Activated naive CD8-positive, alpha-beta T cell treated with anti-CD3 and anti-CD28 coated beads, Interleukin-2, amount 50 U/mL, for 24 hours (primary cell): ENCODE data around the gene PREPL.

ENCODE experiments used
- ATAC-seq: fragments of 150-1000 bp; cut with Tn5 transposase; one replicate; pipeline ENCODE4 v1.10.0; 2021
- DNase-seq: peaks from one replicate; pipeline ENCODE4 v3.0.0; 2021
- H3K27ac Mint-ChIP-seq: one replicate; pipeline ENCODE4 v1.8.0; 2021; ENCODE audit warnings: mild to moderate bottlenecking, mixed read lengths
- H3K27me3 Mint-ChIP-seq: one replicate; pipeline ENCODE4 v1.8.0; 2021; ENCODE audit warnings: mixed read lengths
- H3K36me3 Mint-ChIP-seq: one replicate; pipeline ENCODE4 v1.8.0; 2021; ENCODE audit warnings: low read depth, mixed read lengths
- H3K4me1 Mint-ChIP-seq: one replicate; pipeline ENCODE4 v1.8.0; 2021; ENCODE audit warnings: mixed read lengths
- H3K4me3 Mint-ChIP-seq: one replicate; pipeline ENCODE4 v1.8.0; 2021; ENCODE audit warnings: mild to moderate bottlenecking, moderate library complexity, mixed read lengths
- H3K9me3 Mint-ChIP-seq: one replicate; pipeline ENCODE4 v1.8.0; 2021; ENCODE audit warnings: mixed read lengths

The PREPL gene

DNA sequence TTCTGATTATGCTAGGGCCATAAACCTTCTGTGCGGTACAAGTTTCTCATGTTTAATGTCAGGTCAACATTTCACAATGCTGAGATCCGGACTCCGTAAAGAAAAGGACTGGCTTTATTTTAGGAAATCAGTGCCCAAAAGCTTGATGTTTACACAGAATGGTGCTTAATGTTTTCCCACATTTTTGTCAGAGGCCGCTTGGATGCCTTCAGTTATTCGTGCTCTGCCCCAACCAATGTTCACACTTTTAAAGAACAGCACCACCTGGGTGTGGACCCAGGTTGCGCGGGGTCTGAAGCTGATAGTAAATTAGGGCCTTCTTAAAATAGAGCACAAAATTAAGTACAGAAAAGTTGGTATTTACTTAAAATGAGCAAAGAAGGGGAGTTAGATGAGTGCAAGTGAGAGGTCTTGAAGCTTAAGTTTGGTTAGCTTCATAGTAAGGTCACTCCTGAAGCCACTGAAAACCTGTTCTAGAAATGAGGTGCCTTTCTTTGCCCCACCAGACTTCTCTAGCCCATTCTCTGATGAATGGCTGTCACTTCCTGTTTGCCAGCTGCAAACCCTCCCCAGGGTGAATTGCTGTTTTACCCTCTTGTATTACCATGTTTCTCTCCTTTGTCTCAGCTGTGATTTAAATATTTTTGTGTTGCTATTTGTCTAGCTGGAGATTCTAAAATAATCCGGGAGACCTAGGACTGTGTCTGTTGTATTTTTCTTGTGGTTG lies 65.5 kb downstream of the PREPL start:
- Mint-ChIP-seq H3K4me3 (no peak overlapping the region), H3K4me1 (peaks cover 8% of the 10 kb centered on the region), H3K27ac (no peak overlapping the region), H3K36me3 (no peaks in the 10 kb centered on the region), H3K9me3 (no peaks in the 10 kb centered on the region), H3K27me3 (peaks cover 11% of the 10 kb centered on the region)
- DNase-seq = peak; percentile 3
- ATAC-seq = no peak

DNA sequence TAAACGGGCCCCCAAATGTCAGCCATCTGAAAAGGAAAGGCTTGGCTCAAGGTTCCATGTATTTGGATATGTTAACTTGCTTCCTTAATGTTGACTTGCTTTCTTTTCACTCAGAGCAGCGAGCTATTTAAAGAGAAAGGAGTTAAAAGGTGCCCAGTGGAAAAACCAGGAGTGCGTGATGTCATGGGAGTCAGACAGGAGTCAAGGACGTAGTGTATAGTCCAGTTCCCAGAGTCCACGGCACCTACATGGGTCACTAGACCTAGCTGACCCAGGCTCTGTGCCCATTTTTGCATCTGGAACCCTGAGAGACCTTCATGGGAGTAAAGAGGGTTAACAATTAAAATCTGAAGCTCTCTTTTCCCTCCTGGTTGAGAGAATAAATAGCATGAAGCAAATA lies 66.2 kb downstream of the PREPL start:
- no peak for DNase-seq
- Mint-ChIP-seq H3K27me3 (peaks cover 11% of the 10 kb centered on the region), H3K36me3 (no peaks in the 10 kb centered on the region), H3K4me3 (no peak overlapping the region), H3K4me1 (peaks cover 8% of the 10 kb centered on the region), H3K27ac (no peak overlapping the region), H3K9me3 (no peaks in the 10 kb centered on the region)
- ATAC-seq = no peak

DNA sequence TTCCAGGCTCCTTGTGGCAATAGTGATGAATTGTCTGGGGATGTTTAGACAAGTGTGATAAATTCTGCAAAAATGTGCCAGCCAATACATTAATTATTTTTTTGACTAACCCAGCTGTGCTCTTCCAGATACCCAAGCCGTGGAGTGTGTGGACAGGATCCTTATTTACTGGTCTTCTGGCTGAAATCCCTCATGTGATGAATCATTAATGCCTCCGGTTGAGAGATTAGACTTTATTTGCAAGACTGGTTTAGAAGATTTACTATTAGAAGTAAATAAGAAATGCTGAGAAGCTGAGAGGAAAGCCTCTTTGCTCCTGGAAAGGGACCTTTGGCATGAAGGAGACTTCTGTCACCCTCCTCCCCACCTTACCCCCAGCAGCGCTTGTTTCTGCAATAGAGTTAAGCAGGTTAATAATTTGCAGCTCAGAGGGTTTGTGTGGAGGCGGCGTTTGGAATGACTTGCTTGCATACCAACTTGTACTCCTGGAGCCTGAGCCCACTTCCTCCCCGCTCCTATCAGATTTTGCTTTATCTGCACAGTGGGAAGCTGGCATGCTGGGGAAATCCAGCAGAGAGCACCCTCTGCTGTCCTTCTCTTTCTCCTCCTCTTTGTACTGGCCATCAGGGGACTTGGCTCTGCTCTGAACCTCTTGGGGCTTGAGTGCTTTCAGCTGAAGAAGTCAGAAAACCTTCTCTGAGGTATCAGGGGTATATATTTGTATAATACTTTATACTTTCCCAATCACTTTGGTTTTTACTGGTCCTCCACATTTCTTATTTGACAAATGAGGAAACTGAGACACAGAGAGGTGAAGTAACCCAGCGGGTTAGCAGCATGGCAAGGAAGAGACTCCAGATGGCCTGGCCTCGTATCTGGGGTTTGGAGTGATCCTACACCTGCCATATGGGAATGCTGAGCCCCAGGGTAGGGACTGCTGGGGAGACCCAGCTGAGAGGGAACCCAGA lies 69.7 kb downstream of the PREPL start:
- no peak for DNase-seq
- peaks cover 8% of the 10 kb centered on the region for H3K27me3 Mint-ChIP-seq
- peaks cover 5% of the 10 kb centered on the region for H3K4me1 Mint-ChIP-seq
- H3K36me3 Mint-ChIP-seq = no peaks in the 10 kb centered on the region
- no peak overlapping the region for H3K4me3 Mint-ChIP-seq
- no peak for ATAC-seq
- no peak overlapping the region for H3K27ac Mint-ChIP-seq
- no peaks in the 10 kb centered on the region for H3K9me3 Mint-ChIP-seq

DNA sequence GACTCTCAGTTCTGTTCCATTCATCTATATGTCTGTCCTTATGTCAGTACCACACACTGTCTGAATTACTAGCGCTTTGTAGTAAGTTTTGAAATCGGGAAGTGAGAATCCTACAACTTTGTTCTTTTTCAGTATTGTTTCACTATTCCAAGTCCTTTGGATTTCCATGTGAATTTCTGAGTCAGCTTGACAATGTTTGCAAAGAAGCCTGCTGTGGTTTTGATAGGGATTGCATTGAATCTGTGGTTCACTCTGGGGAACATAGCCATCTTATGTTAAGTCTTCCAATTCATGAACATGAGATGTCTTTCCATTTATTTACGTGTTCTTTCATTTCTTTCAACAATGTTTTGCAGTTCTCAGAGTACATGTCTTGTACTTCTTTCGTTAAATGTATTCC lies 71.0 kb downstream of the PREPL start:
- no peak overlapping the region for H3K27ac Mint-ChIP-seq
- ATAC-seq = no peak
- DNase-seq = no peak

DNA sequence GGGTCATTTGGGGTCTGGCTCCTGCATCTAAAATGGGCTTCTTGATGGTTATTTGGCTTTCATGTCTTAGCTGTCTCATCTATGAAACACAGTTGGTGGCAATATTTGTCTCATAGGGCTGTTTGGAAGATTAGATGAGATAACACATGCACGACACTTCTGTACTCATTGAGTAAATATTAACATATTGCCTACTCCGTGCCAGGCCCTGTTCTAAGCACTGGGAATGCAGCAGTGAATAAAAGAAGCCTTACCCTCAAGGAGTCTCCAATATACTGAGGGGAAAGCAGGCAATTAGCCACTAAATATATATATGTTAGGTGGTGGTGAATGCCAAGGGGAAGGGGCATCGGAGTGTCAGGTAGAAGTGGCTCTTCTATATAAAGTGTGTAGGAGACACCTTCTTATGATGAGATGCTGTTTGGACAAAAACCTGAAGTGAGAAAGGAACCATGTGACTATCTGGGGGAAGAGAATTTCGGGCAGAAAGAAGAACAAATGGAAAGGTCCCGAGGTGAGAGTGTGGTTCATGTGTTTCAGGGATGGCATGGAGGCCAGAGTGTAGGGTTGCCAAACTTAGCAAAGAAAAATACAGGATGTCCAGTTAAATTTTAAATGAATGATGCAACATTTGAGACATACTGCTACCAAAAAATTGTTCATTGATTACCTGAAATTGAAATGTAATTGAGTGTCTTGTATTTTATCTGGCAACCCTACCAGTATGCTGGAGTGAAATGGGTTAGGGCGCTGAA lies 74.2 kb downstream of the PREPL start:
- Mint-ChIP-seq H3K27me3 (peaks cover 3% of the 10 kb centered on the region), H3K4me1 (no peaks in the 10 kb centered on the region), H3K36me3 (no peaks in the 10 kb centered on the region), H3K9me3 (no peaks in the 10 kb centered on the region), H3K27ac (no peak overlapping the region), H3K4me3 (no peak overlapping the region)
- DNase-seq (no peak), ATAC-seq (no peak)

More for the DNA sequence above, 71.0 kb downstream of the PREPL start:
- Mint-ChIP-seq H3K4me3 (no peak overlapping the region), H3K9me3 (no peaks in the 10 kb centered on the region), H3K27me3 (peaks cover 8% of the 10 kb centered on the region), H3K4me1 (no peaks in the 10 kb centered on the region), H3K36me3 (no peaks in the 10 kb centered on the region)

DNA sequence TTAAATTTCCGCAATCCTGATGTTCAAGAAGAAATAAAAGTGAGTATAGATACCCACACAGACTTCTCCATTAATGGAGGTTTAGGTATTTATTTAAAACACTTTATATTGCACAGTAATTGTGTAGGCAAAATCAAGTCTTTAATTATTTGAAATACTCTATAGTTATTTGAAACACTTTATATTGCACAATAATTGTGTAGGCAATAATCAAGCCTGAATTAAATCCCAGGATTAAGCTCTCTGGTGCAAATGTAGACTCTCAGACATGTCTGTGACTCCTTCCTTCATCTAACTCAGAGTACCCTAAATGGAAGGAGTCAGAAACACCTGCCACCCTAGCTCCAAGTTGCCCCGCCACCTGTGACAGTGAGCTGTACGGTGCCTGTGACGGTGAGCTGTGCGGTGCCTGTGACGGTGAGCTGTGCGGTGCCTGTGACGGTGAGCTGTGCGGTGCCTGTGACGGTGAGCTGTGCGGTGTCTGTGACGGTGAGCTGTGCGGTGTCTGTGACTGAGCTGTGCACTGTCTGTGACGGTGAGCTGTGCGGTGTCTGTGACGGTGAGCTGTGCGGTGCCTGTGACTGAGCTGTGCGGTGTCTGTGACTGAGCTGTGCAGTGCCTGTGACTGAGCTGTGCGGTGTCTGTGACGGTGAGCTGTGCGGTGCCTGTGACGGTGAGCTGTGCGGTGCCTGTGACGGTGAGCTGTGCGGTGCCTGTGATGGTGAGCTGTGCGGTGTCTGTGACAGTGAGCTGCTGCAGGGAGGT lies 75.0 kb downstream of the PREPL start:
- Mint-ChIP-seq H3K36me3 (no peaks in the 10 kb centered on the region), H3K27me3 (peaks cover 3% of the 10 kb centered on the region), H3K9me3 (no peaks in the 10 kb centered on the region), H3K4me1 (no peaks in the 10 kb centered on the region), H3K27ac (no peak overlapping the region), H3K4me3 (no peak overlapping the region)
- DNase-seq = no peak
- ATAC-seq = no peak

DNA sequence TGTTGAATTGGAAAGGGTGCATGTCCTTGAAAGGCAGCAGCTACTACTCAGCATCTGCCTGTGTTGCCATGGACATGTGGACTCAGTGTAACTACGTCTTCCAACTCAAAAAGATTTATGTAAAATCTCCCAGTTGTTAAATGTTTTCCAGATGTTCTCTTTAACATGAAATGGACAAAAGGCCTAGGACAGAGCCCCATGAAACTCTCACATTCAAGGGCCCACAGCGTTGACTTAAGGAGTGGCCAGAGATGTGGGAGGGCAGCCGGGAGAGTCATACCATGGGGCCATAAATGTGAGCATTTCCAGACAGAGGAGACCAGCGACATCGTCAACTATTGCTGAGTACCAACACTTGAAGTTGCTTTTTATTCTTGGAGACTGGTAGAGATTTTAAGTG lies 76.1 kb downstream of the PREPL start:
- Mint-ChIP-seq H3K27me3 (no peaks in the 10 kb centered on the region), H3K4me1 (no peaks in the 10 kb centered on the region), H3K9me3 (no peaks in the 10 kb centered on the region), H3K36me3 (no peaks in the 10 kb centered on the region), H3K27ac (no peak overlapping the region), H3K4me3 (no peak overlapping the region)
- ATAC-seq (no peak), DNase-seq (no peak)

DNA sequence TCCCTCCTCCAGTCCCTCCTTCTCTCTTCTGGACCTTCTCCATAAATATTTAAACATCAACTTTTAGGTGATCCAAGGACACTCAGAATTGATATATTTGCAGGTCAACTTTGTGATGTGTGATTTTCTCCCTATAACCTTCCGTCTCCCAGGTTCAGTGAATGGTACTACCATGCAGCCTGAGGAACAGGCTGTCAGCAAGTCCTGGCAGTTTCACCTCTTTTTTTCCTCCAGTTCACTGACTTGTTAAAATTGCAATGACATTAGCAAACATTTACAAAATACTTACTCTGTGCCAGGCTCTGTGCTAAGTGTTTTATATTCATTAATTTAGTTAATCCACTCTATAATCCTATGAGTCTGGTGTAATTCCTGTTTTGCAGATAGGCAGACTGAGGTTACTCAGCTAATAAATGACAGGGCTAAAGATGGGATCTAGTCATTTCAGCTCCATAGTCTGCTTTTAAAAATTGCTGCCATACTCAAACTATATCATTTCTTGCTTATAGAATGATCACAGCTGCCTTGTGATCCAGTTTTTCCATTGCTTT lies 78.1 kb downstream of the PREPL start:
- Mint-ChIP-seq H3K4me3 (no peak overlapping the region), H3K27ac (no peak overlapping the region), H3K27me3 (no peaks in the 10 kb centered on the region), H3K4me1 (no peaks in the 10 kb centered on the region), H3K36me3 (no peaks in the 10 kb centered on the region), H3K9me3 (no peaks in the 10 kb centered on the region)
- DNase-seq (no peak), ATAC-seq (no peak)

DNA sequence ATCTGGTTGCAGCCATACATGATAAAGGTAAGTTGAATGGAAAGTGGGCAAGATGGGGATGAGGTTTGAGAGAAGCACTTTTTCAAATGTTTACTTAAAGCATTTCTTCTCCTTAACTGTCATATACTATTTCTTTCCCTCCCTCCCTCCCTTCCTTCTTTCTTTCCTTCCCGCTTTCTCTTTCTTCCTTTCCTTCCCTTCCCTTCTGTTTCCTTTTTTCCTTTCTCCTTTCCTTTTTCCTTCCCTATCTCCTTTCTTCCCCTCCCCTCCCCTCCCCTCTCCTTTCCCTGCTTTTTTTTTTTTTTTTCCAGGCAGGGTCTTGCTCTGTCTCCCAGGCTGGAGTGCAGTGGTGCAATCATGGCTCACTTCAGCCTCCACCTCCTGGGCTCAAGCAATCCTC lies 80.4 kb downstream of the PREPL start:
- Mint-ChIP-seq H3K27me3 (no peaks in the 10 kb centered on the region), H3K36me3 (no peaks in the 10 kb centered on the region), H3K4me3 (no peak overlapping the region), H3K9me3 (no peaks in the 10 kb centered on the region), H3K27ac (no peak overlapping the region), H3K4me1 (no peaks in the 10 kb centered on the region)
- ATAC-seq (no peak), DNase-seq (no peak)

DNA sequence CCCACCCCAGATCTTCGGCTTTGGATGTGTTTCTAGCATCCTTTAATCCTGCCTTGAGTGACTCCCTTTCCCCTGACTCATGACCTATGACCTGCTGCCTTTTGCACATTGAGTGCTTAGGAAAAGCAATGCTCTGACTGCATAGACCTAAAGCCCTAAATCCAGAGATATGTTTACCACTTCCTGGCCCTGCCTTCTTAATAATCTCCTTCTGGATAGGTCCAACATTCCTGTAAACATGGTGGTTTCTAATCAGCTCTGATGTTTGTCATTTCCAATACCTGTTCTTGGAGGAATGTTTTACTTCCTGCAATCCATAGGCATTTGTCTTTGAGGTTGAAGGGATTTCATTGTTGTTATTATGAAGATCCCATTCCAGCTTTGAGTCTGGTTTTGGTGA lies 83.8 kb downstream of the PREPL start:
- no peaks in the 10 kb centered on the region for H3K4me1 Mint-ChIP-seq
- no peaks in the 10 kb centered on the region for H3K27me3 Mint-ChIP-seq
- H3K4me3 Mint-ChIP-seq = no peak overlapping the region
- H3K9me3 Mint-ChIP-seq = no peaks in the 10 kb centered on the region
- no peak for DNase-seq
- no peak overlapping the region for H3K27ac Mint-ChIP-seq
- H3K36me3 Mint-ChIP-seq = no peaks in the 10 kb centered on the region
- ATAC-seq = no peak

DNA sequence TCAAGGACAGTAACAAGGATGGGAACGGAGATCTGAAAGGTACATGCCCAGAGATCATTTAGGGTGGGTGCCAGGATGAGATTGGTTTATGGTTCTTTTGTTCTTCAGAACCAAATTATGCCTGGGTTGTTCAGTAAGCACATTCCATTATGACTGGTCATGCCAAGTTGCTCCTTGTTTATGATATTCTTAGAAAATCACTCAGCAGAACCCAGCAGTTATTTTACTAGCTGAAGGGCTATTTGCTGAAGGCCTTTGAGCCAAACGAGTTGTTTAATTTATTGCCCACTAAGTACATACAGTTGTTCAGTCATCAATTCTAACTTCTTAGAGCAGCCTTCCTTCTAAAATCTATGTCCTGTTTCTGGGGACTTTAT lies 85.4 kb downstream of the PREPL start:
- Mint-ChIP-seq H3K9me3 (no peaks in the 10 kb centered on the region), H3K4me1 (no peaks in the 10 kb centered on the region), H3K27ac (no peak overlapping the region), H3K4me3 (no peak overlapping the region), H3K36me3 (no peaks in the 10 kb centered on the region), H3K27me3 (no peaks in the 10 kb centered on the region)
- ATAC-seq = no peak
- DNase-seq = no peak

DNA sequence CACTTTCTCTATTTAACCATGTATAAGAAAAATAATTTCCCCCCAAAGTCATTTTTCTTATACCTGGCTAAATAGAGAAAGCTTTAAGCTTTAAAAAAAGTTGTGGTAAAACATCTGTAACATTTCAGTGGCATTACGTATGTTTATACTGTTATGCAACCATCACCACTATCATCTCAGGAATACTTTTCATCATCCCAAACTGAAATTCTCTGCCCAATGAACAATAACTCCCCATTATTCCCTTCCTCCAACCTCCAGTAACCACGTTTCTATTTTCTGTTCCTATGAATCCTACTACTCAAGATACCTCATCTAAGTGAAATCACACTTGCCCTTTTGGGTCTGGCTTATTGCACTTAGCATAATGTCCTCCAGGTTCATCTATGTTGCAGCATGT lies 87.7 kb downstream of the PREPL start:
- no peak overlapping the region for H3K4me3 Mint-ChIP-seq
- H3K36me3 Mint-ChIP-seq = no peaks in the 10 kb centered on the region
- no peaks in the 10 kb centered on the region for H3K27me3 Mint-ChIP-seq
- DNase-seq (no peak), ATAC-seq (no peak)
- no peaks in the 10 kb centered on the region for H3K4me1 Mint-ChIP-seq
- H3K9me3 Mint-ChIP-seq = no peaks in the 10 kb centered on the region
- no peak overlapping the region for H3K27ac Mint-ChIP-seq

DNA sequence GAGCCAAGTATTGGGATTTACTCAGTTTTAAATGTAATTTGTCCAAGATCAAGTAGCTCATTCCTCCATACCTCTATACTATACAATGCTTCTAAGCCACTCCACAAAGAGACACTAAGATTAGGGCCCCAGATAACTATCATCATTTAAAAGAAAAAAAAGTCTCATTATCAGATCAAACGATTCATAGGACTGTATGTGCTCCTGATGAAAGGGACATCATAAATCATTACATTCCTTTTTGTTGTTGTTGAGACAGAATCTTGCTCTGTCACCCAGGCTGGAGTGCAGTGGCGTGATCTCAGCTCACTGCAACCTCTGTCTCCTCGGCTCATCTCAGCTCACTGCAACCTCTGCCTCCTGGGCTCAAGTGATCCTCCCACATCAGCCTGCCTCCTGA lies 88.2 kb downstream of the PREPL start:
- DNase-seq (no peak), ATAC-seq (no peak)
- Mint-ChIP-seq H3K27me3 (no peaks in the 10 kb centered on the region), H3K27ac (no peak overlapping the region), H3K4me1 (no peaks in the 10 kb centered on the region), H3K4me3 (no peak overlapping the region), H3K9me3 (no peaks in the 10 kb centered on the region), H3K36me3 (no peaks in the 10 kb centered on the region)

DNA sequence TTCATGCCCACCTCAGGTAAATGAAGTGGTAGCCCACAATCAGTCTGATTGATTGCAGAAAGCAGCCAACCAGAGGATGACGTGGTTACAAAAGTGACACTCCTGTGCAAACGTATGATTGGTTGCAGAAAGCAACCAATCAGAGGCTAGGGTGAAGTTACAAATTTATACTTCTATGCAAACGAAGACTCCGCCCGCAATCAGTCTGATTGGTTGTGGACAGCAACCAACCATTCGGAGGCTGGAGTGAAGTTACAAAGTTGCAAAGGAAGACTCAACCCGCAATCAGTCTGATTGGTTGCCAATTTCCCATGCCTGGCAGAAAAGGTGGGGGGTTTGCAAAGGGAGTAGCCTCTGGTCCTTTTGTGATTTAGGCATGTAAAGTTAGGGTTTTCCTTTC lies 90.0 kb downstream of the PREPL start:
- no peaks in the 10 kb centered on the region for H3K9me3 Mint-ChIP-seq
- no peaks in the 10 kb centered on the region for H3K27me3 Mint-ChIP-seq
- H3K4me3 Mint-ChIP-seq = no peak overlapping the region
- no peak overlapping the region for H3K27ac Mint-ChIP-seq
- DNase-seq (no peak), ATAC-seq (no peak)
- H3K4me1 Mint-ChIP-seq = no peaks in the 10 kb centered on the region
- H3K36me3 Mint-ChIP-seq = no peaks in the 10 kb centered on the region
